HUES64 (cell line): ENCODE data around the gene HOXB2.

Experiments
- H3K27ac ChIP-seq: 2 replicates; pipeline ENCODE4 v1.7.0; 2013; ENCODE audit warnings: low read depth, low read length, inconsistent platforms
- H3K27me3 ChIP-seq: 2 replicates; pipeline ENCODE4 v1.6.1; 2013; ENCODE audit warnings: mild to moderate bottlenecking, low read length; ENCODE audit not compliant: insufficient read depth
- H3K36me3 ChIP-seq: 2 replicates; pipeline ENCODE4 v1.6.1; 2013; ENCODE audit warnings: mild to moderate bottlenecking, low read length; ENCODE audit not compliant: insufficient read depth
- H3K4me1 ChIP-seq: 2 replicates; pipeline ENCODE4 v1.6.1; 2013; ENCODE audit warnings: mild to moderate bottlenecking, low read length, moderate library complexity; ENCODE audit not compliant: insufficient read depth
- H3K4me3 ChIP-seq: 2 replicates; pipeline ENCODE4 v1.5.1; 2013; ENCODE audit warnings: mild to moderate bottlenecking, low read length, moderate library complexity
- H3K9ac ChIP-seq: 2 replicates; pipeline ENCODE4 v1.6.1; 2013; ENCODE audit warnings: mild to moderate bottlenecking, low read depth, low read length
- H3K9me3 ChIP-seq: 2 replicates; pipeline ENCODE4 v1.6.1; 2013; ENCODE audit warnings: low read depth, low read length; ENCODE audit not compliant: insufficient read depth
- WGBS: fragments of 150-250, 120-280 bp; methylation state at CpG from one replicate; pipeline ENCODE4 v1.1.7; 2013; ENCODE audit warnings: missing lambda C conversion rate; 5-methylcytosine and 5-hydroxymethylcytosine counted together

Gene HOXB2

GRCh38 chr17:48529683-48530009 lies 15.3 kb downstream of the HOXB2 start:
- Histone ChIP-seq H3K27me3 (peaks cover 100% of the 10 kb centered on the region), H3K4me3 (no peak overlapping the region)
- WGBS: 56% methylated on average over 11 of the region's 11 CpGs

GRCh38 chr17:48528936-48529682 lies 15.8 kb downstream of the HOXB2 start:
- 71% methylated on average over 11 of the region's 11 CpGs for WGBS
- Histone ChIP-seq H3K9ac (no peak overlapping the region), H3K4me1 (peaks cover 39% of the 10 kb centered on the region), H3K27me3 (peaks cover 100% of the 10 kb centered on the region), H3K9me3 (no peaks in the 10 kb centered on the region), H3K27ac (no peak overlapping the region), H3K36me3 (no peaks in the 10 kb centered on the region), H3K4me3 (no peak overlapping the region)

More at GRCh38 chr17:48529683-48530009, 15.3 kb downstream of the HOXB2 start:
- Histone ChIP-seq H3K4me1 (peaks cover 39% of the 10 kb centered on the region), H3K27ac (no peak overlapping the region), H3K9ac (no peak overlapping the region), H3K9me3 (no peaks in the 10 kb centered on the region), H3K36me3 (no peaks in the 10 kb centered on the region)

- H3K4me3 ChIP-seq: no peak overlapping the region
- no peaks in the 10 kb centered on the region for H3K36me3 ChIP-seq
- H3K27ac ChIP-seq: no peak overlapping the region
- H3K9me3 ChIP-seq: no peaks in the 10 kb centered on the region
- H3K9ac ChIP-seq: no peak overlapping the region
- WGBS: 26% methylated on average over 7 of the region's 7 CpGs
- H3K4me1 ChIP-seq: peaks cover 39% of the 10 kb centered on the region
- peaks cover 100% of the 10 kb centered on the region for H3K27me3 ChIP-seq
Measured at GRCh38 chr17:48528153-48528935, 16.6 kb downstream of the HOXB2 start.

- Histone ChIP-seq H3K9ac (no peak overlapping the region), H3K4me3 (peak overlapping the region; percentile 39), H3K27me3 (peaks cover 100% of the 10 kb centered on the region), H3K36me3 (no peaks in the 10 kb centered on the region), H3K9me3 (no peaks in the 10 kb centered on the region), H3K4me1 (peaks cover 40% of the 10 kb centered on the region), H3K27ac (no peak overlapping the region; the same call in 1 of the 2 replicates)
- WGBS: 3% methylated on average over 11 of the region's 14 CpGs
Measured at GRCh38 chr17:48527547-48527932, 17.4 kb downstream of the HOXB2 start.

- H3K9ac ChIP-seq: no peak overlapping the region
- no peaks in the 10 kb centered on the region for H3K36me3 ChIP-seq
- peaks cover 41% of the 10 kb centered on the region for H3K4me1 ChIP-seq
- no peak overlapping the region for H3K27ac ChIP-seq
- peak overlapping the region; percentile 39 for H3K4me3 ChIP-seq
- H3K9me3 ChIP-seq: no peaks in the 10 kb centered on the region
- WGBS: 1% methylated on average over 59 of the region's 59 CpGs
- peaks cover 100% of the 10 kb centered on the region for H3K27me3 ChIP-seq
Measured at GRCh38 chr17:48526608-48527546, 18.0 kb downstream of the HOXB2 start.

- no peaks in the 10 kb centered on the region for H3K36me3 ChIP-seq
- 81% methylated on average over 5 of the region's 6 CpGs for WGBS
- H3K27me3 ChIP-seq: peaks cover 94% of the 10 kb centered on the region
- no peak overlapping the region for H3K27ac ChIP-seq
- no peak overlapping the region for H3K9ac ChIP-seq
- peaks cover 33% of the 10 kb centered on the region for H3K4me1 ChIP-seq
- H3K9me3 ChIP-seq: no peaks in the 10 kb centered on the region
- H3K4me3 ChIP-seq: no peak overlapping the region
Measured at GRCh38 chr17:48523010-48523409, 21.9 kb downstream of the HOXB2 start.

GRCh38 chr17:48522031-48522653 lies 22.8 kb downstream of the HOXB2 start:
- no peaks in the 10 kb centered on the region for H3K36me3 ChIP-seq
- peaks cover 92% of the 10 kb centered on the region for H3K27me3 ChIP-seq
- WGBS: 17% methylated on average over 8 of the region's 8 CpGs
- no peak overlapping the region; the same call in 1 of the 2 replicates for H3K27ac ChIP-seq
- peaks cover 29% of the 10 kb centered on the region for H3K4me1 ChIP-seq
- no peak overlapping the region for H3K9ac ChIP-seq
- no peak overlapping the region for H3K4me3 ChIP-seq
- H3K9me3 ChIP-seq: no peaks in the 10 kb centered on the region

GRCh38 chr17:48520631-48521079 lies 24.3 kb downstream of the HOXB2 start:
- Histone ChIP-seq H3K4me1 (peaks cover 29% of the 10 kb centered on the region), H3K27ac (peak overlapping the region; percentile 81; the same call in 1 of the 2 replicates), H3K9me3 (no peaks in the 10 kb centered on the region), H3K36me3 (no peaks in the 10 kb centered on the region), H3K27me3 (peaks cover 78% of the 10 kb centered on the region), H3K4me3 (peak overlapping the region; percentile 4; the same call in 1 of the 2 replicates), H3K9ac (no peak overlapping the region)
- 0% methylated on average over 1 of the region's 1 CpG for WGBS

GRCh38 chr17:48519427-48519826 lies 25.5 kb downstream of the HOXB2 start:
- H3K27ac ChIP-seq: no peak overlapping the region
- 84% methylated on average over 5 of the region's 5 CpGs for WGBS
- no peaks in the 10 kb centered on the region for H3K36me3 ChIP-seq
- H3K9ac ChIP-seq: no peak overlapping the region
- H3K27me3 ChIP-seq: peaks cover 77% of the 10 kb centered on the region
- H3K4me1 ChIP-seq: peaks cover 35% of the 10 kb centered on the region
- H3K9me3 ChIP-seq: no peaks in the 10 kb centered on the region
- H3K4me3 ChIP-seq: no peak overlapping the region

- Histone ChIP-seq H3K4me3 (no peak overlapping the region), H3K4me1 (peaks cover 35% of the 10 kb centered on the region), H3K9ac (no peak overlapping the region), H3K27ac (no peak overlapping the region), H3K9me3 (no peaks in the 10 kb centered on the region), H3K36me3 (no peaks in the 10 kb centered on the region), H3K27me3 (peaks cover 67% of the 10 kb centered on the region)
- WGBS: 50% methylated on average over 3 of the region's 3 CpGs
Measured at GRCh38 chr17:48517478-48517877, 27.4 kb downstream of the HOXB2 start.
